Measurements from ENCODE around the gene CD81.
A peak's percentile ranks its signal among the peaks of the same experiment; 100 is the strongest.

CD81 gene

GRCh38 chr11:2411446-2412305, 34.6 kb downstream of the CD81 start:
- no peak for TF ChIP-seq CTCF (IDR thresholded peaks at IDR 0.05)
- TF ChIP-seq ZFX (IDR thresholded peaks at IDR 0.05; ENCODE audit: borderline replicate concordance) = no peak
- no peak overlapping the region for H3K27ac ChIP-seq

- TF ChIP-seq CTCF (IDR thresholded peaks at IDR 0.05) (no peak), ZFX (IDR thresholded peaks at IDR 0.05; ENCODE audit: borderline replicate concordance) (no peak)
- no peak overlapping the region for H3K27ac ChIP-seq
Measured at GRCh38 chr11:2412323-2412722, 35.2 kb downstream of the CD81 start.

- TF ChIP-seq ZFX (IDR thresholded peaks at IDR 0.05; ENCODE audit: borderline replicate concordance) = no peak
- no peak for TF ChIP-seq CTCF (IDR thresholded peaks at IDR 0.05)
- no peak overlapping the region for H3K27ac ChIP-seq
Measured at GRCh38 chr11:2413742-2414579, 36.9 kb downstream of the CD81 start.

GRCh38 chr11:2414616-2415015, 37.5 kb downstream of the CD81 start:
- H3K27ac ChIP-seq = no peak overlapping the region
- TF ChIP-seq CTCF (IDR thresholded peaks at IDR 0.05) = peak; percentile 22
- no peak for TF ChIP-seq ZFX (IDR thresholded peaks at IDR 0.05; ENCODE audit: borderline replicate concordance)

- H3K27ac ChIP-seq = no peak overlapping the region
- no peak for TF ChIP-seq CTCF (IDR thresholded peaks at IDR 0.05)
- TF ChIP-seq ZFX (IDR thresholded peaks at IDR 0.05; ENCODE audit: borderline replicate concordance) = no peak
Measured at GRCh38 chr11:2415171-2415570, 38.1 kb downstream of the CD81 start.

GRCh38 chr11:2415601-2416380, 38.7 kb downstream of the CD81 start:
- no peak for TF ChIP-seq ZFX (IDR thresholded peaks at IDR 0.05; ENCODE audit: borderline replicate concordance)
- peak; percentile 24 for TF ChIP-seq CTCF (IDR thresholded peaks at IDR 0.05)
- no peak overlapping the region for H3K27ac ChIP-seq

Measured in 22Rv1 (cell line).